Adrenal gland (tissue), 5 donors: ENCODE results near the gene UNC79.

Experiments
- POLR2A ChIP-seq, 2 donors: fragments of 450-650 bp; IDR thresholded peaks; one replicate each; pipeline ENCODE4 v1.6.1; 2017; ENCODE audit warnings: antibody characterized with exemption in 2 of 2, mild to moderate bottlenecking in 2 of 2, moderate library complexity in 1 of 2
- TF ChIP-seq, protein P1 (sequence below), 6 experiments: fragments of 450-650 bp in 4 of 6; fragments of 200-600 bp in 2 of 6; sonication (generic) in 1 of 6; IDR thresholded peaks; 1 replicate in 5 of 6; 2 replicates in 1 of 6; pipeline versions ENCODE4 v1.5.1 to v1.8.0; 2016 to 2021; ENCODE audit warnings: antibody characterized with exemption in 6 of 6, mild to moderate bottlenecking in 2 of 6, moderate library complexity in 1 of 6
- donor health status: DM: no; HTN: no; CAD: no.

DNA sequence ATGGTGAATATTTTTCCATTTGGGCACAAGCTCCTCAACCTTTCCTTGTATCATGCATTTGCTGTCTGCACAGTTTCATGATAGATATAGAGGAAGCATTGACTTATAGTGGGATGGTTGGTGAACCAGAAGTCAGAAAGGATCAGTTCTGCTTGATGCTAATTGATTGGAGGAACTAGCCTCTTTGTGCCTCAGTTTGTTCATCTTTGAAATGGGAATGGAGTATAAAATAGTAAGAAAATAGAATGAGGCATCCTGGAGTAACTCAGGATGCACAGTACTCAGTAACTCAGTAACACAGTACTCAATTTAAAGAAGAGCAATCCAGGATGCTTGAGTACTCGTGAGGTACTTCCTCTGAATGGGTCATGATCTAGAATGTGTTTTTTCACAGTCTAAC, 109.5 kb downstream of the UNC79 start:
- TF ChIP-seq, protein P1, sequence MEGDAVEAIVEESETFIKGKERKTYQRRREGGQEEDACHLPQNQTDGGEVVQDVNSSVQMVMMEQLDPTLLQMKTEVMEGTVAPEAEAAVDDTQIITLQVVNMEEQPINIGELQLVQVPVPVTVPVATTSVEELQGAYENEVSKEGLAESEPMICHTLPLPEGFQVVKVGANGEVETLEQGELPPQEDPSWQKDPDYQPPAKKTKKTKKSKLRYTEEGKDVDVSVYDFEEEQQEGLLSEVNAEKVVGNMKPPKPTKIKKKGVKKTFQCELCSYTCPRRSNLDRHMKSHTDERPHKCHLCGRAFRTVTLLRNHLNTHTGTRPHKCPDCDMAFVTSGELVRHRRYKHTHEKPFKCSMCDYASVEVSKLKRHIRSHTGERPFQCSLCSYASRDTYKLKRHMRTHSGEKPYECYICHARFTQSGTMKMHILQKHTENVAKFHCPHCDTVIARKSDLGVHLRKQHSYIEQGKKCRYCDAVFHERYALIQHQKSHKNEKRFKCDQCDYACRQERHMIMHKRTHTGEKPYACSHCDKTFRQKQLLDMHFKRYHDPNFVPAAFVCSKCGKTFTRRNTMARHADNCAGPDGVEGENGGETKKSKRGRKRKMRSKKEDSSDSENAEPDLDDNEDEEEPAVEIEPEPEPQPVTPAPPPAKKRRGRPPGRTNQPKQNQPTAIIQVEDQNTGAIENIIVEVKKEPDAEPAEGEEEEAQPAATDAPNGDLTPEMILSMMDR (IDR thresholded peaks at IDR 0.05), result no peak
- TF ChIP-seq POLR2A (IDR thresholded peaks at IDR 0.05), result no peak
